Calu3 (cell line): ENCODE data around the gene DNER. TPM values are rescaled to one million over a fixed set of nuclear protein-coding genes. Genes with fewer than 3 reads are reported as not detected.
"Not testable (repeated sequence)": the region's sequence is repeated elsewhere in the genome, so short reads cannot be mapped to it uniquely, and the experiment has no call there.

ENCODE experiments used
- BruUV-seq: library from RNA; stranded (reverse); fragments of 400-500 nt; replicated peaks from 2 replicates; lab custom pipeline; 2021; lab: Mats Ljungman, UMichigan
- CTCF ChIA-PET: fragments of 300-600 bp; sonication (Branson Sonifier 250); formaldehyde crosslinking; loops from one replicate; lab custom pipeline; 2022; ENCODE audit warnings: antibody characterized with exemption; lab: Charles Lee
- DNase-seq: peaks from one replicate; pipeline ENCODE4 v3.0.0; 2022
- H3K27ac Mint-ChIP-seq: one replicate; pipeline ENCODE4 v1.8.0; 2022; ENCODE audit warnings: mixed read lengths; ENCODE audit not compliant: unreplicated experiment
- H3K27me3 Mint-ChIP-seq: one replicate; pipeline ENCODE4 v1.8.0; 2022; ENCODE audit warnings: mixed read lengths; ENCODE audit not compliant: unreplicated experiment
- H3K36me3 Mint-ChIP-seq: one replicate; pipeline ENCODE4 v1.8.0; 2022; ENCODE audit warnings: mild to moderate bottlenecking, moderate library complexity, mixed read lengths; ENCODE audit not compliant: insufficient read depth, unreplicated experiment
- H3K4me1 Mint-ChIP-seq: one replicate; pipeline ENCODE4 v1.8.0; 2022; ENCODE audit warnings: mild to moderate bottlenecking, low read depth, mixed read lengths; ENCODE audit not compliant: unreplicated experiment
- H3K4me3 Mint-ChIP-seq: one replicate; pipeline ENCODE4 v1.8.0; 2022; ENCODE audit warnings: mild to moderate bottlenecking, low read depth, moderate library complexity, mixed read lengths; ENCODE audit not compliant: unreplicated experiment
- H3K9me3 Mint-ChIP-seq: one replicate; pipeline ENCODE4 v1.8.0; 2022; ENCODE audit warnings: low read depth, mixed read lengths; ENCODE audit not compliant: unreplicated experiment
- intact Hi-C: fragments of 100-400 bp; cut with micrococcal nuclease; formaldehyde crosslinking; loops from one replicate; pipeline ENCODE4 v1.10.0; 2022; ENCODE audit not compliant: unreplicated experiment
- total RNA-seq: library from RNA; stranded (reverse); gene quantifications from 2 replicates; pipeline ENCODE4 v1.2.3, GENCODE V29; 2022
- TF ChIP-seq, protein P1 (sequence below): fragments of 200-600 bp; IDR thresholded peaks from one replicate; pipeline ENCODE4 v1.8.0; 2022; ENCODE audit warnings: antibody characterized with exemption; ENCODE audit not compliant: unreplicated experiment

Gene DNER
- total RNA-seq, 1 experiment from 2014 or later = 1.1 TPM

DNA sequence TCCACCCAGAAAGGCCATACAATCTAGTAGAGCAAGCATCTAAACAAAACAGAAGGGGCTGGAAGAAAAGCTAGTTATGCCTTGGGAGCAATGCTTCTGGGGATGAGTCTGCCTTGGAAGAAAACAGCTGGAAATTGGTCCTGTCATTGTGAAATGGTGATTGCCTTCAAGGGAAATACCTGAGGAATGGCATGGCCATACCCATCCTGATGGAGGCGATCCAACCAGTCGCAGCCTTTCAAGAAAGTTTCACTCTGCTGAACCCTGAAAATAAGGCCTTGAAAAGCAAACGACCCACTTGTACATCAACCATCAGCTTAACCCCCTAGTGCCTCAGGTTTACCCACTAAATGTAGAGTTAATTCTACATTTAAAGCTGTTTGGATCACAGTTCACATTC is 370.7 kb downstream of the DNER start:
- Mint-ChIP-seq H3K27ac (no peak overlapping the region), H3K4me3 (no peak overlapping the region), H3K36me3 (no peaks in the 10 kb centered on the region), H3K27me3 (no peaks in the 10 kb centered on the region), H3K9me3 (peaks cover 2% of the 10 kb centered on the region), H3K4me1 (peaks cover 24% of the 10 kb centered on the region)
- CTCF ChIA-PET = no interaction called here
- intact Hi-C loops = loop anchor here (2.0 kb wide), 2 partner anchors 87 to 107 kb away; no protein-coding TSS in a partner anchor
- TF ChIP-seq, protein P1, sequence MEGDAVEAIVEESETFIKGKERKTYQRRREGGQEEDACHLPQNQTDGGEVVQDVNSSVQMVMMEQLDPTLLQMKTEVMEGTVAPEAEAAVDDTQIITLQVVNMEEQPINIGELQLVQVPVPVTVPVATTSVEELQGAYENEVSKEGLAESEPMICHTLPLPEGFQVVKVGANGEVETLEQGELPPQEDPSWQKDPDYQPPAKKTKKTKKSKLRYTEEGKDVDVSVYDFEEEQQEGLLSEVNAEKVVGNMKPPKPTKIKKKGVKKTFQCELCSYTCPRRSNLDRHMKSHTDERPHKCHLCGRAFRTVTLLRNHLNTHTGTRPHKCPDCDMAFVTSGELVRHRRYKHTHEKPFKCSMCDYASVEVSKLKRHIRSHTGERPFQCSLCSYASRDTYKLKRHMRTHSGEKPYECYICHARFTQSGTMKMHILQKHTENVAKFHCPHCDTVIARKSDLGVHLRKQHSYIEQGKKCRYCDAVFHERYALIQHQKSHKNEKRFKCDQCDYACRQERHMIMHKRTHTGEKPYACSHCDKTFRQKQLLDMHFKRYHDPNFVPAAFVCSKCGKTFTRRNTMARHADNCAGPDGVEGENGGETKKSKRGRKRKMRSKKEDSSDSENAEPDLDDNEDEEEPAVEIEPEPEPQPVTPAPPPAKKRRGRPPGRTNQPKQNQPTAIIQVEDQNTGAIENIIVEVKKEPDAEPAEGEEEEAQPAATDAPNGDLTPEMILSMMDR = no peak
- DNase-seq = no peak
- BruUV-seq = no TSS peak

DNA sequence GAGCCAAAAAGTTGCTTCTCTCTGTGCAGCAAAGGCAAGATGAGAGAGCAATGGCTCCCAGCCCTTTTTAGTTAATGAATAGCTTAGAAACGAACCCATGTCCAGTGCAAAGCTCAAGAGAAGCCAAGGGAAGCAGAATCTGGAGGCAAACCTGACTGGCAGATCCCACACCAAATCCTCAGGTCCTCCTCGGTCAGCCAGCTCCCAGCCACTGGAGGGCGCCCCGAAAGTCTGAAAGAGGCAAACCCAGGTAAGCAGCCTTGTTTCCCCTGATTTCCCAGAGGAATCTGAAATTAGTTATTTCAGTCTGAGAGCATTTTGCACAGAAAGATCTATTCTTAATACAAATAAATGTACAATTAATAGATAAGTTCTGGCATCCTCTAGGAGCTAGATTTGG is 372.0 kb downstream of the DNER start:
- Mint-ChIP-seq H3K4me1 (peaks cover 12% of the 10 kb centered on the region), H3K9me3 (no peaks in the 10 kb centered on the region), H3K36me3 (no peaks in the 10 kb centered on the region), H3K4me3 (no peak overlapping the region), H3K27ac (no peak overlapping the region), H3K27me3 (no peaks in the 10 kb centered on the region)
- intact Hi-C loops = loop anchor here (1.0 to 2.0 kb wide), 2 partner anchors 88 to 245 kb away; no protein-coding TSS in a partner anchor
- peak; percentile 85 for DNase-seq
- TF ChIP-seq, protein P1 = peak; percentile 64
- CTCF ChIA-PET = interaction anchor here (1.0 to 2.2 kb wide), 3 partner anchors 66 to 244 kb away, joined by 3 to 14 read pairs (median 3); no protein-coding TSS in a partner anchor
- BruUV-seq = no TSS peak

DNA sequence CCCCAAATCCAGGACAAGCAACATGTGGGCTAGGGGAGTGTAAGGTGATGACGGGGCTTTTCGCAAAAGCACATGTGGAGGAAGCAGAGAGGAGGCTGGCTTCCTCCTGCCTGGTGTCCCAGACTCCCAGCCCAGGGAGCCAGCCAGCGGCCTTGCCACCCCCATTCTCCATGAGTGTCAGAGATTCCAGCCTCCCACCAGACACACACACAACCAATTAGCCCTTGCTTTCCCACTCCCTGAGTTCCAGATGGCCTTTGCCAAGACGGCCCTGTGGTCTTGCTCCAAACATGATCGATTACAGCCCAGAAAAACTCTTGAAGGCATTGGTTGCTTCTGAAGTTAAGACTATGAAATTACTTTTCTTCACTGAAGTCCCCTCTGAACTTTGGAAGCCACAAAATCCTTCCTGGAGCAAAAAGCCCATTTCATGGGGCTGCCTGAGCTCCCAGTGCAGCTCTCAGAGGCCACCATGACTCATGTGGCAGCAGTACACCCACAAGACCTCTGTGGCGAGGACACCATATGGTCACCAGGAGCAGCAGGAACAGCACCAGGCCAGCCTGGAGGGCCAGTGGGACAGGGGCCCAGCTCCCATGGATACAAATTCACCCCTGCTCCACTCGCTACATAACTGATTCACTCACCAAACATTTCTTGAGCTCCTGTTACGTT is 374.1 kb downstream of the DNER start:
- intact Hi-C loops = no loop called here
- TF ChIP-seq, protein P1 = no peak
- CTCF ChIA-PET = no interaction called here
- Mint-ChIP-seq H3K4me1 (peaks cover 7% of the 10 kb centered on the region), H3K27me3 (no peaks in the 10 kb centered on the region), H3K36me3 (no peaks in the 10 kb centered on the region), H3K27ac (no peak overlapping the region), H3K4me3 (no peak overlapping the region), H3K9me3 (no peaks in the 10 kb centered on the region)
- DNase-seq = no peak
- no TSS peak for BruUV-seq

DNA sequence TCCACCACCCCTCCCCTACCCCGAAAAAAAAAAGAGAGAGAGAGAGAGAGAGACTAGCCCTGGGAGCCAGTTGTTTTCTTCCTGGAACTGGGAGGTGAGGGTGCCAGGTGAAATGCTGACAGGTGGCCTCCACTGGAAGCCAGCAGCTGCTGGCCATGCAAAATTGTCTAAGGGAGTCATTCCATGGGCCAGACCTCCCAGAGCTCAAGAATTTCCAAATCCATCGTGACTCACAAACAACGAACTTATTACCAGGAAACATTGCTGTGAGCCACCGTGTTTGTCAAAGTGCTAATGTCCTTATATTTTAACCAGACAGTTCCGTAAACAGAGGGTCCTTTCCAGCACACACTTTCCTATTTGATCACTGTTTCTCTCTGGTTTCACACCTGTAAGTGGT is 374.7 kb downstream of the DNER start:
- DNase-seq = no peak
- Mint-ChIP-seq H3K36me3 (no peaks in the 10 kb centered on the region), H3K27ac (no peak overlapping the region), H3K27me3 (no peaks in the 10 kb centered on the region), H3K4me1 (peaks cover 7% of the 10 kb centered on the region), H3K4me3 (no peak overlapping the region), H3K9me3 (no peaks in the 10 kb centered on the region)
- BruUV-seq = no TSS peak
- CTCF ChIA-PET = interaction anchor here (0.7 kb wide), 1 partner anchor 612 kb away, joined by 4 read pairs; no protein-coding TSS in a partner anchor
- intact Hi-C loops = no loop called here
- TF ChIP-seq, protein P1 = no peak

DNA sequence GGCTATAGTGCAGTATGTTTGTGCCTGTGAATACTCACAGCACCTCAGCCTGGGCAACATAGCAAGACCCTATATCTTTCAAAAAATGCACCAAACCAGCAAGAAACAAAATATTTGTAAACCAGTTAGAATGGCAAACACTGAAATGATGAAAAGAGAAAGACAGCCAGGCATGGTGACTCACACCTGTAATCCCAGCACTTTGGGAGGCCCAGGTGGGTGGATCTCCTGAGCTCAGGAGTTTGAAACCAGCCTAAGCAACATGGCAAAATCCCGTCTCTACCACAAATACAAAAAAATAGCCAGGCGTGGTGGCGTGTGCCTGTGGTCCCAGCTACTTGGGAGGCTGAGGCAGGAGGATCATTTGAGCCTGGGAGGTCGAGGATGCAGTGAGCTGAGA is 375.2 kb downstream of the DNER start:
- H3K27ac Mint-ChIP-seq, H3K4me1 Mint-ChIP-seq, H3K4me3 Mint-ChIP-seq, H3K9me3 Mint-ChIP-seq, intact Hi-C loops, H3K36me3 Mint-ChIP-seq, H3K27me3 Mint-ChIP-seq, BruUV-seq, DNase-seq: not testable (repeated sequence)
- CTCF ChIA-PET = interaction anchor here (0.7 kb wide), 1 partner anchor 613 kb away, joined by 4 read pairs; no protein-coding TSS in a partner anchor
